HepG2 (cell line): ENCODE measurements around the gene HLA-DOA. TPM values are rescaled to one million over a fixed set of nuclear protein-coding genes. Genes with fewer than 3 reads are reported as not detected.
A peak's percentile ranks its signal among the peaks of the same experiment; 100 is the strongest.

Experiments used
- ARNT ChIP-seq: fragments of 450-650 bp; IDR thresholded peaks from 2 replicates; pipeline ENCODE4 v1.6.1; 2017
- BATF2 ChIP-seq: sonication (generic); formaldehyde crosslinking; IDR thresholded peaks from 2 replicates; pipeline ENCODE4 v1.8.0; 2022; ENCODE audit warnings: mild to moderate bottlenecking, missing genetic modification reagents, moderate library complexity
- DNMT3B ChIP-seq: conservative IDR thresholded peaks from 2 replicates; pipeline ENCODE4 v1.6.1; 2016; ENCODE audit warnings: missing biosample characterization, control low read depth
- FOXO4 ChIP-seq: sonication (generic); formaldehyde crosslinking; conservative IDR thresholded peaks from 2 replicates; pipeline ENCODE4 v1.8.1; 2023; ENCODE audit warnings: missing genetic modification reagents
- KLF12 ChIP-seq: sonication (generic); formaldehyde crosslinking; IDR thresholded peaks from 2 replicates; pipeline ENCODE4 v1.4.0; 2020; ENCODE audit warnings: missing genetic modification reagents, borderline replicate concordance
- MED1 ChIP-seq: sonication (generic); formaldehyde crosslinking; IDR thresholded peaks from 2 replicates; pipeline ENCODE4 v1.4.0; 2020; ENCODE audit warnings: missing genetic modification reagents
- NFIC ChIP-seq: IDR thresholded peaks from 2 replicates; pipeline ENCODE4 v1.6.1; 2012; ENCODE audit warnings: mild to moderate bottlenecking, low read length, inconsistent platforms
- RBM39 ChIP-seq: fragments of 200-400 bp; formaldehyde crosslinking; IDR thresholded peaks from one replicate; pipeline ENCODE4 v1.6.1; 2018; ENCODE audit warnings: antibody characterized with exemption, mild to moderate bottlenecking, low read depth, low read length; ENCODE audit not compliant: poor library complexity, severe bottlenecking
- SNAI1 ChIP-seq: sonication (generic); formaldehyde crosslinking; IDR thresholded peaks from 2 replicates; pipeline ENCODE4 v1.5.0; 2020; ENCODE audit warnings: mild to moderate bottlenecking, missing genetic modification reagents, borderline replicate concordance
- SRSF1 ChIP-seq: fragments of 200-400 bp; formaldehyde crosslinking; optimal IDR thresholded peaks from 2 replicates; pipeline ENCODE3; 2017; ENCODE audit warnings: mild to moderate bottlenecking, low read depth, low read length, moderate library complexity
- TBL1XR1 ChIP-seq: fragments of 150-350 bp; IDR thresholded peaks from 2 replicates; pipeline ENCODE4 v1.6.1; 2014; ENCODE audit warnings: borderline replicate concordance, low read length; ENCODE audit not compliant: partially characterized antibody
- ZNF232 ChIP-seq: sonication (generic); formaldehyde crosslinking; IDR thresholded peaks from 2 replicates; pipeline ENCODE4 v1.4.0; 2020; ENCODE audit warnings: missing genetic modification reagents, borderline replicate concordance
- ZNF235 ChIP-seq: sonication (generic); formaldehyde crosslinking; IDR thresholded peaks from 2 replicates; pipeline ENCODE4 v1.8.1; 2023; ENCODE audit warnings: mild to moderate bottlenecking, missing genetic modification reagents, borderline replicate concordance
- ZNF34 ChIP-seq: sonication (generic); formaldehyde crosslinking; IDR thresholded peaks from 2 replicates; pipeline ENCODE4 v1.4.0; 2020; ENCODE audit warnings: mild to moderate bottlenecking, missing genetic modification reagents, borderline replicate concordance
- ZNF563 ChIP-seq: sonication (generic); formaldehyde crosslinking; IDR thresholded peaks from 2 replicates; pipeline ENCODE4 v1.8.0; 2022; ENCODE audit warnings: mild to moderate bottlenecking, moderate library complexity, missing genetic modification reagents
- ZNF589 ChIP-seq: sonication (generic); formaldehyde crosslinking; conservative IDR thresholded peaks from 2 replicates; pipeline ENCODE4 v1.8.0; 2022; ENCODE audit warnings: mild to moderate bottlenecking, moderate library complexity, missing genetic modification reagents
- ZNF800 ChIP-seq: sonication (generic); formaldehyde crosslinking; IDR thresholded peaks from 2 replicates; pipeline ENCODE4 v1.4.0; 2020; ENCODE audit warnings: missing genetic modification reagents
- ZNF878 ChIP-seq: sonication (generic); formaldehyde crosslinking; IDR thresholded peaks from 2 replicates; pipeline ENCODE4 v1.8.1; 2023; ENCODE audit warnings: mild to moderate bottlenecking, missing genetic modification reagents, moderate library complexity
- polyA plus RNA-seq, 8 experiments: library from polyadenylated mRNA; depleted of rRNA in 3 of 8; stranded (reverse) in 7 of 8; unstranded in 1 of 8; fragments of >200 nt; fragmentation: Illumina TruSeq in 4 of 8; extraction: Trizol in 4 of 8; gene quantifications; 2 replicates each; pipeline versions ENCODE4 v1.2.1 to v1.2.3, GENCODE V29; 2011 to 2016; ENCODE audit warnings: low read depth in 4 of 8, missing spikeins in 1 of 8, mixed read lengths in 1 of 8; ENCODE audit not compliant: insufficient read depth in 1 of 8
- total RNA-seq, 5 experiments: library from RNA; depleted of rRNA; stranded (reverse); fragments of >200 nt; fragmentation: Illumina TruSeq; extraction: Trizol; gene quantifications; 2 replicates each; pipeline ENCODE4 v1.2.3, GENCODE V29; 2016; ENCODE audit warnings: low read depth in 1 of 5
- TF ChIP-seq, protein P1 (sequence below): sonication (generic); formaldehyde crosslinking; IDR thresholded peaks from 2 replicates; pipeline ENCODE4 v1.8.0; 2022; ENCODE audit warnings: missing genetic modification reagents, mild to moderate bottlenecking, inconsistent platforms, borderline replicate concordance
- TF ChIP-seq, protein P2 (sequence below): sonication (generic); formaldehyde crosslinking; IDR thresholded peaks from 2 replicates; pipeline ENCODE4 v1.5.1; 2020; ENCODE audit warnings: mild to moderate bottlenecking, moderate library complexity, missing genetic modification reagents
- TF ChIP-seq, protein P3 (sequence below): sonication (generic); formaldehyde crosslinking; IDR thresholded peaks from 2 replicates; pipeline ENCODE4 v1.8.1; 2022; ENCODE audit warnings: mild to moderate bottlenecking, missing genetic modification reagents

The HLA-DOA gene
- total and polyA plus RNA-seq, 2 of the 13 experiments (the other 11 are each of a cell fraction or from before 2014, with no cell fraction given), result 0.03 to 0.09 TPM

GRCh38 chr6:32971581-32972352 is 37.6 kb downstream of the HLA-DOA start (continued):
- TF ChIP-seq, protein P1, sequence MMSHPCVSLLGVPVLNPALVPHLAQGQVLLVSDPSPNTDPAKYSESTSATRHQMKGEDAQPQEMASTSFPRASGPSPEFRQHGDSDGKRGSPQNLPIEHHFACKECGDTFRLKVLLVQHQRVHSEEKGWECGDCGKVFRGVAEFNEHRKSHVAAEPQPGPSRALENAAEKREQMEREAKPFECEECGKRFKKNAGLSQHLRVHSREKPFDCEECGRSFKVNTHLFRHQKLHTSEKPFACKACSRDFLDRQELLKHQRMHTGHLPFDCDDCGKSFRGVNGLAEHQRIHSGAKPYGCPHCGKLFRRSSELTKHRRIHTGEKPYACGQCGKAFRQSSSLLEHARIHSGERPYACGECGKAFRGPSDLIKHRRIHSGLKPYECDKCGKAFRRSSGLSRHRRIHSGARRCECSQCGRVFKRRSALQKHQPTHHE, result peak; percentile 96
- TF ChIP-seq SNAI1 (CRISPR knock-in tag), result no peak; the same call in 1 of the 2 replicates
- no peak for TF ChIP-seq ARNT
- TF ChIP-seq RBM39, result peak; percentile 99
- TF ChIP-seq BATF2, result no peak
- TF ChIP-seq NFIC, result no peak
- TF ChIP-seq TBL1XR1, result peak; percentile 94
- TF ChIP-seq FOXO4 (CRISPR knock-in tag), result no peak; the same call in 1 of the 2 replicates
- TF ChIP-seq ZNF235, result 0 out of 2 replicates have a peak, but pooled peaks have one; percentile 23
- TF ChIP-seq, protein P2, sequence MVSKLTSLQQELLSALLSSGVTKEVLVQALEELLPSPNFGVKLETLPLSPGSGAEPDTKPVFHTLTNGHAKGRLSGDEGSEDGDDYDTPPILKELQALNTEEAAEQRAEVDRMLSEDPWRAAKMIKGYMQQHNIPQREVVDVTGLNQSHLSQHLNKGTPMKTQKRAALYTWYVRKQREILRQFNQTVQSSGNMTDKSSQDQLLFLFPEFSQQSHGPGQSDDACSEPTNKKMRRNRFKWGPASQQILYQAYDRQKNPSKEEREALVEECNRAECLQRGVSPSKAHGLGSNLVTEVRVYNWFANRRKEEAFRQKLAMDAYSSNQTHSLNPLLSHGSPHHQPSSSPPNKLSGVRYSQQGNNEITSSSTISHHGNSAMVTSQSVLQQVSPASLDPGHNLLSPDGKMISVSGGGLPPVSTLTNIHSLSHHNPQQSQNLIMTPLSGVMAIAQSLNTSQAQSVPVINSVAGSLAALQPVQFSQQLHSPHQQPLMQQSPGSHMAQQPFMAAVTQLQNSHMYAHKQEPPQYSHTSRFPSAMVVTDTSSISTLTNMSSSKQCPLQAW (CRISPR knock-in tag), result peak; percentile 52
- TF ChIP-seq SRSF1, result peak; percentile 97
- TF ChIP-seq ZNF589, result peak; percentile 84
- peak; percentile 92; the same call in 1 of the 2 replicates for TF ChIP-seq DNMT3B (CRISPR knock-in tag)
- peak; percentile 97 for TF ChIP-seq ZNF878
- TF ChIP-seq, protein P3, sequence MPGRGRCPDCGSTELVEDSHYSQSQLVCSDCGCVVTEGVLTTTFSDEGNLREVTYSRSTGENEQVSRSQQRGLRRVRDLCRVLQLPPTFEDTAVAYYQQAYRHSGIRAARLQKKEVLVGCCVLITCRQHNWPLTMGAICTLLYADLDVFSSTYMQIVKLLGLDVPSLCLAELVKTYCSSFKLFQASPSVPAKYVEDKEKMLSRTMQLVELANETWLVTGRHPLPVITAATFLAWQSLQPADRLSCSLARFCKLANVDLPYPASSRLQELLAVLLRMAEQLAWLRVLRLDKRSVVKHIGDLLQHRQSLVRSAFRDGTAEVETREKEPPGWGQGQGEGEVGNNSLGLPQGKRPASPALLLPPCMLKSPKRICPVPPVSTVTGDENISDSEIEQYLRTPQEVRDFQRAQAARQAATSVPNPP, result peak; percentile 94
- no peak; the same call in 1 of the 2 replicates for TF ChIP-seq MED1 (CRISPR knock-in tag)
- TF ChIP-seq KLF12 (CRISPR knock-in tag), result peak; percentile 70
- TF ChIP-seq ZNF800 (CRISPR knock-in tag), result peak; percentile 87
- peak; percentile 51; the same call in 1 of the 2 replicates for TF ChIP-seq ZNF563
- TF ChIP-seq ZNF34 (CRISPR knock-in tag), result no peak
- peak; percentile 74 for TF ChIP-seq ZNF232 (CRISPR knock-in tag)
